ENCODE results near the gene ETV7. TPM values are rescaled to one million over a fixed set of nuclear protein-coding genes. Genes with fewer than 3 reads are reported as not detected.
A peak's percentile ranks its signal among the peaks of the same experiment; 100 is the strongest.

Gene ETV7
- total RNA-seq, 1 donor from 2014 or later: not detected

DNA sequence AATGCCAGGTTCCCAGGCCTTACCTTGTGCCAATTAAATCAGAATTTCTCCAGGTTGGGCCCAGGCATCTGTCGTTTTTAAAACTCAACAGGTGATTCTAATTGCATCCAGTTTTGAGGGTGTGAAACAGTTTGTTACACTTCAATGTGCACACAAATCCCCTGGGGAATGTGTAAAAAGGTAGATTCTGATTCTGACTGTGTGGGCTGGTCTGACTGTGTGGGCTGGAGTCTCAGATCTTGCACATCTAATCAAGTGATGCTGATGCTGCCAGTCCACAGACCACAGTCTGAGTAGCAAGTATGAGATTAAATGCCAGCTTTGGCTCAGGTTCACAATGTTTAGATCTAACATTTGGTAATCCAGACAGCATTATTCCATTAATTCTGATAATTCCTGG lies 12.5 kb upstream of the ETV7 start:
- TF ChIP-seq, protein P1, sequence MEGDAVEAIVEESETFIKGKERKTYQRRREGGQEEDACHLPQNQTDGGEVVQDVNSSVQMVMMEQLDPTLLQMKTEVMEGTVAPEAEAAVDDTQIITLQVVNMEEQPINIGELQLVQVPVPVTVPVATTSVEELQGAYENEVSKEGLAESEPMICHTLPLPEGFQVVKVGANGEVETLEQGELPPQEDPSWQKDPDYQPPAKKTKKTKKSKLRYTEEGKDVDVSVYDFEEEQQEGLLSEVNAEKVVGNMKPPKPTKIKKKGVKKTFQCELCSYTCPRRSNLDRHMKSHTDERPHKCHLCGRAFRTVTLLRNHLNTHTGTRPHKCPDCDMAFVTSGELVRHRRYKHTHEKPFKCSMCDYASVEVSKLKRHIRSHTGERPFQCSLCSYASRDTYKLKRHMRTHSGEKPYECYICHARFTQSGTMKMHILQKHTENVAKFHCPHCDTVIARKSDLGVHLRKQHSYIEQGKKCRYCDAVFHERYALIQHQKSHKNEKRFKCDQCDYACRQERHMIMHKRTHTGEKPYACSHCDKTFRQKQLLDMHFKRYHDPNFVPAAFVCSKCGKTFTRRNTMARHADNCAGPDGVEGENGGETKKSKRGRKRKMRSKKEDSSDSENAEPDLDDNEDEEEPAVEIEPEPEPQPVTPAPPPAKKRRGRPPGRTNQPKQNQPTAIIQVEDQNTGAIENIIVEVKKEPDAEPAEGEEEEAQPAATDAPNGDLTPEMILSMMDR (conservative IDR thresholded peaks at IDR 0.05): no peak
- Mint-ChIP-seq H3K27me3 (ENCODE audit: low read depth) (peaks cover 4% of the 10 kb centered on the region), H3K9me3 (no peaks in the 10 kb centered on the region), H3K27ac (ENCODE audit: unreplicated experiment) (no peak overlapping the region), H3K4me3 (no peak overlapping the region), H3K36me3 (ENCODE audit: low read depth) (no peaks in the 10 kb centered on the region), H3K4me1 (no peaks in the 10 kb centered on the region)
- DNase-seq (ENCODE audit: low read depth, low spot score): no peak

DNA sequence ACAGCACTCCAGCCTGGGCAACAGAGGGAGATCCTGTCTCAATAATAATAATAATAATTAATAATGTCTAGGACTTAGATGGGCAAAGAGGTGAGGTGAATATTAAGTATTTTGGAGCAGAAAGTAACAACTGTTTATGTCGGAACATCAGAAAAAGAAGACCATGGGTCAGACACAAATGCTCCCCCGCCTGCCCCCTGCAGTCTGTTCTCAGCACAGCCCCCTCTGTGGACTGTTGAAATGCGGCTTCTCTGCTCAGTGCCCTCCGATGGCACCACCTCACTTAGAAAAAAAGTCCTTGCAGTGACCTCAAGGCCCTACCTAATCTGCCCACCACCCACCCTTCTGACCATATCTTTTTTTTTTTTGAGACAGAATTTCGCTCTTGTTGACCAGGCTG lies 5.2 kb upstream of the ETV7 start:
- H3K27ac Mint-ChIP-seq (ENCODE audit: unreplicated experiment): no peak overlapping the region

DNA sequence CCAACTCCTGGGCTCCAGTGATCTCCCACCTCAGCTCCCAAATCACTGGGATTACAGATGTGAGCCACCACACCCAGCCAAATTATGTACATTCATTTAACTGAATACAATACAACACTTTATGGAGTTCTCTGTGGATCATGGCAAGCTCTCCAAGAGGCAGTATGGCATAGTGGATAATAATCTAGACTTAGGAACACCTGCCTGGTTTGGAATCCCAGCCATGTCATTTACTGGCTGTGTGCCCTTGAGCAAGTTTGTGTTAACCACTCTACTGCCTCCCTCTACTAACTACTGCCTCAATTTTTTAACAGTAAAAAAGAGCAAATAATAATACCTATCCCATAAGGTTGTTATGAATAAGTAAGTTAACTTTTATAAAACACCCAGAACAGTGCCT lies 1.9 kb upstream of the ETV7 start:
- Mint-ChIP-seq H3K27me3 (ENCODE audit: low read depth) (peaks cover 83% of the 10 kb centered on the region), H3K4me1 (peaks cover 11% of the 10 kb centered on the region), H3K9me3 (peaks cover 3% of the 10 kb centered on the region), H3K4me3 (no peak overlapping the region), H3K27ac (ENCODE audit: unreplicated experiment) (no peak overlapping the region), H3K36me3 (ENCODE audit: low read depth) (peaks cover 3% of the 10 kb centered on the region)
- TF ChIP-seq, protein P1 (conservative IDR thresholded peaks at IDR 0.05): no peak
- DNase-seq (ENCODE audit: low read depth, low spot score): no peak

More for the DNA sequence above, 5.2 kb upstream of the ETV7 start:
- DNase-seq (ENCODE audit: low read depth, low spot score): no peak
- Mint-ChIP-seq H3K27me3 (ENCODE audit: low read depth) (peaks cover 52% of the 10 kb centered on the region), H3K4me1 (no peaks in the 10 kb centered on the region), H3K9me3 (peaks cover 3% of the 10 kb centered on the region), H3K36me3 (ENCODE audit: low read depth) (peaks cover 3% of the 10 kb centered on the region), H3K4me3 (no peak overlapping the region)
- TF ChIP-seq, protein P1 (conservative IDR thresholded peaks at IDR 0.05): no peak

DNA sequence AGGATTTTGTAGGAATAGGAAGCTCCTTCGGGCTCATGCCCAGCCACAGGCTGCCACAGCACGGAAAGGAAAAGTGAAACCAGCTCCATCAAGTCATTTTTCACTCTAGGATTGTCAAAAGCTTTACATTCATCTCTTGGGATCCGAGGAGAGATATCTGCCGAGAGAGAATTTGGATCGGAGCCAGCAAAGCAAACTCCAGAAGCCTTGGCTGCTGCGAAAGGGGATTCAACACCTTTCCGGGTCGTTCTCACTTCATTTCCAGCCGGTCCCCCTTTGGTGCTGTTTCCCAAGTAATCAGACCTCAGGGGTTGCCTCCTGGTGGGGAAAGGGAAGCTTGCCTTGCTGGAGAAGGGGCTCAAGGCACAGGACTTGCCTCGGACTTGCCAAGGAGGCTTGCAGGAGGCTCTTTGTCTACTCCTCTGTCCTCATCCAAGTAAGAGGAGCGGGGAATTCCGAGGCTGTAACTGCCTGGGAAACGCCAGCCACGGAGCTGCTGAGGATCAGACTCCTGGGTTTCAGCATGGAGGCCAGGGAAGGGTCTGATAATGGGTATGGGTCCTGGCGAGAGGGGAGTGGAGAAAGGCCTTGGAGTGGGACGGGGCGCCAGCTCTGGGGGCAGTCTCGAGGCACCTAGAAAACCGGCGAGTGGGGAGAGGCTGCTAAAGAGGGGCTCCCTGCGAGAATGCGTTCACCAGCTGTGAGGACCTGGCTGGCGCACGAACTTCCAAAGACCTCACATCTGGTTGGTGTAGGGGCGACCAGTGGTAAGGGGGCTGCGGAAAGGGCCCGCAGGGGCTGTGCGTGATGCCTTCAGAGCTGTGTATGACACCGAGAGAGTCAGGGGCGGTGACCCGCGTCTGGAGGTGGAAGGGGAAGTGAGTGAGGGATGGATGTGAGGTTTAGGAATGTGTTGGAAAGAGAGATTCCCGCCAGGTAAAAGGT lies 702 bp downstream of the ETV7 start:
- no peak for DNase-seq (ENCODE audit: low read depth, low spot score)
- Mint-ChIP-seq H3K27me3 (ENCODE audit: low read depth) (peaks cover 82% of the 10 kb centered on the region), H3K4me3 (peak overlapping the region; percentile 80), H3K36me3 (ENCODE audit: low read depth) (peaks cover 3% of the 10 kb centered on the region), H3K9me3 (peaks cover 3% of the 10 kb centered on the region), H3K4me1 (peaks cover 11% of the 10 kb centered on the region), H3K27ac (ENCODE audit: unreplicated experiment) (no peak overlapping the region)
- TF ChIP-seq, protein P1 (conservative IDR thresholded peaks at IDR 0.05): peak; percentile 36

DNA sequence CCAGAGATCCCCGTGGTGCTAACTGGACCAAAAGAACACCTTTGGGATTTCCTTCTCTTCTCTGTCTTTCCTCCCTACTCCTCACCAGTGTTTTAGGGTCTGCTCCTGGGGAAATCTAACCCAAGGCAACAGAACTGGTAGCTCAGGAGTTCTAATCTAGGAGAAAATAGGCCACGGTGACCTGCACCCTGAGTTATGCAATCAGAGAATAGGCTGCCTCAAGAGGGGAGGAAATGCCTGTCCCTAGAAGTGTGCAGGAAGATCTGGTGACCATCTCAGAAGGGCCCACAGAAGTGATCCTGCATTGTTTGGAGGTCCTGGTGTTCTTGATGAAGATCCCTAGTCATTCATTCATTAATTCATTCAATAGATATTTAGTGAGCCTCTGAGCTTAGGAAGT lies 3.4 kb downstream of the ETV7 start:
- no peak overlapping the region for H3K27ac Mint-ChIP-seq (ENCODE audit: unreplicated experiment)
- TF ChIP-seq, protein P1 (conservative IDR thresholded peaks at IDR 0.05): no peak
- no peak overlapping the region for H3K4me3 Mint-ChIP-seq
- H3K27me3 Mint-ChIP-seq (ENCODE audit: low read depth): peaks cover 58% of the 10 kb centered on the region
- no peak for DNase-seq (ENCODE audit: low read depth, low spot score)
- peaks cover 11% of the 10 kb centered on the region for H3K4me1 Mint-ChIP-seq
- H3K9me3 Mint-ChIP-seq: no peaks in the 10 kb centered on the region
- no peaks in the 10 kb centered on the region for H3K36me3 Mint-ChIP-seq (ENCODE audit: low read depth)

Measured in neural crest cell (in vitro differentiated cells).